ENCODE data around the gene MAD1L1.
"Not testable (repeated sequence)": the region's sequence is repeated elsewhere in the genome, so short reads cannot be mapped to it uniquely, and the experiment has no call there.

GRCh38 chr7:1838911-1839531 lies 393.7 kb downstream of the MAD1L1 start:
- TF ChIP-seq CTCF, POLR2A, EP300 (IDR thresholded peaks at IDR 0.05): not testable (repeated sequence)
